GM19397 (cell line): ENCODE results near the gene CATSPERE.
"Not testable (repeated sequence)": the region's sequence is repeated elsewhere in the genome, so short reads cannot be mapped to it uniquely, and the experiment has no call there.

Experiments
- ATAC-seq: cut with Tn5 transposase; IDR thresholded peaks from one replicate; pipeline ENCODE4 v1.9.1; 2021; ENCODE audit warnings: mild to moderate bottlenecking, moderate library complexity; ENCODE audit not compliant: unreplicated experiment

The CATSPERE gene

DNA sequence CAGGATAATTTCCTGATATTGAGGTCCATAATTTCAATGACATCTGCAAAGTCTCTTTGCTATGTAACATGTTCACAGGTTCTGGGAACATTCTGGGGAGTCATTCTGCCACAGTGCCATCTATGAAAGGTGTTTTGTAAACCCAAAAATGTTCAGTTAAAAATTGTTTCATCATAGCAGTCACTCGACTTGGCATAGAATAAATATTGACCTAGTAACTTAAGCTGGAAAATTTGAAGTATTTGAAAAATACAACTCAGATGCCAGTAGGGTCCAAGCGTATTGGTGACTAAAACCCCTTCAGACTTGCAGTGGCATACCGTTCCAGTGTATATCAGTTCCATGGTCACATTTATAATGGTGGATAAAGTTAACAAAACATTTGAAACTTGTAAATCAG lies 198.6 kb downstream of the CATSPERE start:
- ATAC-seq, result no peak

- no peak for ATAC-seq
Observed at GRCh38 chr1:244660595-244660994, 199.5 kb downstream of the CATSPERE start.

- not testable (repeated sequence) for ATAC-seq
Observed at GRCh38 chr1:244661569-244662312, 200.7 kb downstream of the CATSPERE start.

DNA sequence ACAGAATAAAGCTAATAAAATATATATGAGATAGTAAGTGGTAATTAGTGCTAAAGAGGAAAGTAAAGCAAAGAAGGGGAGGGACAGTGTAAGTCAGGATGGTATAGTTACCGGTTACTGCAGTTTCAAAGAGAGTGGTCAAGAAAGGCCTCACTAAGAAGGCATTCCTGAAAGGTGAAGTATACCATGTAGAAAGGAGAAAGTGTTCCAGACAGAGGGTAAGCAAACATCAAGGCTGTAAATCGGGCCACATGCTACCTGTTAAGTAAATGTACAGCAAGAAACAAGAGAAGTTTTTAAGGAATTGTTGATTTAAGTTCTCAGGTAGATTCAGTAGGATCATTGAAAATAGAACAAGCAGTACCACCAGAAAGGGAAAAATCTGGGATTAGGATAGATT lies 201.5 kb downstream of the CATSPERE start:
- ATAC-seq, result no peak

DNA sequence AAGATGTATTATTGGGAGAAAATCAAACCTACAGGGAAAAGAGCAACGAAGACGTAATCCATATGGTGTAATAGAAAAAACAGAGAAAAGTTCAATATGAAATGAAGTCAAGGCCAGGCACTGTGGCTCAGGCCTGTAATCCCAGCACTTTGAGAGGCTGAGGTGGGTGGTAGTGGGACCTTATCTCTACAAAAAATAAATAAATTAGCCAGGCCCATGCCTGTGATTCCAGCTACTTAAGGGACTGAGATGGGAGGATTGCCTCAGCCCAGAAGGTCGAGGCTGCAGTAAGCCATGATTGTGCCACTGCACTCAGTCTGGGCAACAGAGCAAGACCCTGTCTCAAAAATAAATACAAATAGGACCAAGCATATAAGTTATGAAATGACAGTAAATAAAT lies 203.3 kb downstream of the CATSPERE start:
- ATAC-seq, result no peak

- ATAC-seq, result peak; percentile 85
Observed at GRCh38 chr1:244665771-244666217, 204.7 kb downstream of the CATSPERE start.

DNA sequence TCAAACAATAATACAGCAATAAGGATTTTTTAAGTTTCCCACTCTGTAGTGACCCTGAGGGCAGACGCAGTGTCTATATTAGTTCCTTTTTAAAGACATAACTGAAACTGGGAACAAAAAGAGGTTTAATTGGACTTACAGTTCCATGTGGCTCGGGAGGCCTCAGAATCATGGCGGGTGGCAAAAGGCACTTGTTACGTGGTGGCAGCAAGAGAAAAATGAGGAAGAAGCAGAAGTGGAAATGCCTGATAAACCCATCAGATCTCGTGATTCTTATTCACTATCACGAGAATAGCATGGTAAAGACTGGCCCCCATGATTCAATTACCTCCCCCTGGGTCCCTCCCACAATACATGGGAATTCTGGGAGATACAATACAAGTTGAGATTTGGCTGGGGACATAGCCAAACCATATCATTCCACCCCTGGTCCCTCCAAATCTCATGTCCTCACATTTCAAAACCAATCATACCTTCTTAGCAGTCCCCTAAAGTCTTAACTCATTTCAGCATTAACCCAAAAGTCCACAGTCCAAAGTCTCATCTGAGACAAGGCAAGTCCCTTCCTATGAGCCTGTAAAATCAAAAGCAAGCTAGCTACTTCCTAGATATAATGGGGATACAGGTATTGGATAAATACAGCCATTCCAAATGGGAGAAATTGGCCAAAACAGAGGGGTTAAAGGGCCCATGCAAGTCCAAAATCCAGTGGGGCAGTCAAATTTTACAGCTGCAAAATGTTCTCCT lies 205.8 kb downstream of the CATSPERE start:
- ATAC-seq, result not testable (repeated sequence)

DNA sequence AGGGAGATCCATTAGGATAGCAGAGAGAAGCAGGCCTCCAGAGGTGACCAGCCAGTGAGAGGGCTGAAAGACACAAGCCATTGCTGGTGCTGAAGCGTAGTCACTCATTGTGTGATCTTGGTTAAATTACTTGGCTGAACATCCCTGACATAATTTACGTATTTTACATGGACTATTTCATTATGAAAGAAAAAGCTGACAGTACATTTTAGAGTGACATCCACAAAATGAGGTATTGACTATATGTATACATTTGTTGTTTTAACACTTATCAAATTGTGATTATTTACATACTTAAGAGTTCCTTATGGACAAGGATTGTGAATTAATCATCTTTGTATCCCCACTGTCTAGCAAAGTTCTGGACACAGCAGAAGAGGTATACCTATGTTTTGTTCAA lies 206.7 kb downstream of the CATSPERE start:
- ATAC-seq, result no peak

GRCh38 chr1:244672946-244673682 lies 212.0 kb downstream of the CATSPERE start:
- ATAC-seq, result no peak

GRCh38 chr1:244674446-244674845 lies 213.4 kb downstream of the CATSPERE start:
- no peak for ATAC-seq

DNA sequence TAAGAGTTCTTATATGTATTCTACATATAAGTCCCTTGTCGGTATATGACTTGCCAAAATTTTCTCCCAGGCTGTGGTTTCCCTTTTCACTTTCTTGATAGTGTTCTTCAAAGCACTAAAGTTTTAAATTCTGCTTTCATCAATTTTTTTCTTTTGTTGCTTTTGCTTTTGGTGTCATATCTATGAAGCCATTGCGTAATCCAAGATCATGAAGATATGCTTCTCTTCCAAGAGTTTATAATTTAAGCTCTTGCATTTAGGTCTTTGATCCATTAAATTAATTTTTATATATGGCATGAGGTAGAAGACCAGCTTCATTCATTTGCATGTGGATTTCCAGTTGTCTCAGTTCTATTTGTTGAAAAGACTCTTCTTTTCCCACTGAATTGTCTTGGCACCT lies 214.1 kb downstream of the CATSPERE start:
- ATAC-seq, result no peak

GRCh38 chr1:244678697-244679096 lies 217.6 kb downstream of the CATSPERE start:
- no peak for ATAC-seq

- ATAC-seq, result no peak
Observed at GRCh38 chr1:244680667-244681066, 219.6 kb downstream of the CATSPERE start.

- not testable (repeated sequence) for ATAC-seq
Observed at GRCh38 chr1:244682087-244682486, 221.0 kb downstream of the CATSPERE start.
